Adrenal gland (tissue), 5 donors: ENCODE data around the gene LPCAT4.
"Not testable (repeated sequence)": the region's sequence is repeated elsewhere in the genome, so short reads cannot be mapped to it uniquely, and the experiment has no call there.

Experiments
- POLR2A ChIP-seq, 2 donors: fragments of 450-650 bp; IDR thresholded peaks; one replicate each; pipeline ENCODE4 v1.6.1; 2017; ENCODE audit warnings: antibody characterized with exemption in 2 of 2, mild to moderate bottlenecking in 2 of 2, moderate library complexity in 1 of 2
- TF ChIP-seq, protein P1 (sequence below), 6 experiments: fragments of 450-650 bp in 4 of 6; fragments of 200-600 bp in 2 of 6; sonication (generic) in 1 of 6; IDR thresholded peaks; 1 replicate in 5 of 6; 2 replicates in 1 of 6; pipeline versions ENCODE4 v1.5.1 to v1.8.0; 2016 to 2021; ENCODE audit warnings: antibody characterized with exemption in 6 of 6, mild to moderate bottlenecking in 2 of 6, moderate library complexity in 1 of 6
- donor health status: DM: no; HTN: no; CAD: no.

DNA sequence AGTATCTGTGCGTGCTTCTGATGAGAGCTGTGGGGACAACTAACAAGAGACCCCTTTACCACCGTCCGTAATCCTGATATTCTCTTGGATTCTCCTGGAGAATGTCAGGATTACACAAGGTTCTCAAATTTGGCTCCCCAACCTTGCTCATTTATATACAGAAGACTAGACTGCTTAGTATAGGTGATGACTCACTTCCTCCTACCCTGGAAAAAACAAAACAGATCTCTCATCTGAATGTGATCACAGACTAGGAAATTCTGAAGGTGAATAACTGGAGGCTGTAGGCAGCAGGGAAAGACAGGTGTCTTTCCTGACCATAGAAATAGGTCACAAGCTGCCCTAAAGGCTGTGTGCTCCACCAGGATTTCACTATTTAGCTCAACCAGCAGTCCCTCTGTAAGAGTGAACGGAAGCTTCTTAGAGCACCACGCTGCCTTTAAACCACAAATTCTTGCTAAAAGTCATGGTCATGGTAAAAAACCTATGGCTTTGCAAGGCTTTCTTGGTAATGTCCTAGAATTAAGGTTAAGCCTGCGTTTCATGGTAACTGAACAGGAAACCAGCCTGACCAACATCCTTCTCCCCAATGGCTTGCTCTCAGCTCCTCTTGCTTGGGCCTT, 30.8 kb upstream of the LPCAT4 start:
- TF ChIP-seq, protein P1, sequence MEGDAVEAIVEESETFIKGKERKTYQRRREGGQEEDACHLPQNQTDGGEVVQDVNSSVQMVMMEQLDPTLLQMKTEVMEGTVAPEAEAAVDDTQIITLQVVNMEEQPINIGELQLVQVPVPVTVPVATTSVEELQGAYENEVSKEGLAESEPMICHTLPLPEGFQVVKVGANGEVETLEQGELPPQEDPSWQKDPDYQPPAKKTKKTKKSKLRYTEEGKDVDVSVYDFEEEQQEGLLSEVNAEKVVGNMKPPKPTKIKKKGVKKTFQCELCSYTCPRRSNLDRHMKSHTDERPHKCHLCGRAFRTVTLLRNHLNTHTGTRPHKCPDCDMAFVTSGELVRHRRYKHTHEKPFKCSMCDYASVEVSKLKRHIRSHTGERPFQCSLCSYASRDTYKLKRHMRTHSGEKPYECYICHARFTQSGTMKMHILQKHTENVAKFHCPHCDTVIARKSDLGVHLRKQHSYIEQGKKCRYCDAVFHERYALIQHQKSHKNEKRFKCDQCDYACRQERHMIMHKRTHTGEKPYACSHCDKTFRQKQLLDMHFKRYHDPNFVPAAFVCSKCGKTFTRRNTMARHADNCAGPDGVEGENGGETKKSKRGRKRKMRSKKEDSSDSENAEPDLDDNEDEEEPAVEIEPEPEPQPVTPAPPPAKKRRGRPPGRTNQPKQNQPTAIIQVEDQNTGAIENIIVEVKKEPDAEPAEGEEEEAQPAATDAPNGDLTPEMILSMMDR (IDR thresholded peaks at IDR 0.05): not testable (repeated sequence)
- not testable (repeated sequence) for TF ChIP-seq POLR2A (IDR thresholded peaks at IDR 0.05)
